Inferior parietal cortex (tissue), 1 donor: ENCODE data around the gene TTC39B.
A peak's percentile ranks its signal among the peaks of the same experiment; 100 is the strongest.
"Not testable (repeated sequence)": the region's sequence is repeated elsewhere in the genome, so short reads cannot be mapped to it uniquely, and the experiment has no call there.

Experiments used
- DNase-seq: peaks from one replicate; pipeline ENCODE4 v3.0.0-alpha.2; 2016; ENCODE audit errors: extremely low spot score

Gene TTC39B

DNA sequence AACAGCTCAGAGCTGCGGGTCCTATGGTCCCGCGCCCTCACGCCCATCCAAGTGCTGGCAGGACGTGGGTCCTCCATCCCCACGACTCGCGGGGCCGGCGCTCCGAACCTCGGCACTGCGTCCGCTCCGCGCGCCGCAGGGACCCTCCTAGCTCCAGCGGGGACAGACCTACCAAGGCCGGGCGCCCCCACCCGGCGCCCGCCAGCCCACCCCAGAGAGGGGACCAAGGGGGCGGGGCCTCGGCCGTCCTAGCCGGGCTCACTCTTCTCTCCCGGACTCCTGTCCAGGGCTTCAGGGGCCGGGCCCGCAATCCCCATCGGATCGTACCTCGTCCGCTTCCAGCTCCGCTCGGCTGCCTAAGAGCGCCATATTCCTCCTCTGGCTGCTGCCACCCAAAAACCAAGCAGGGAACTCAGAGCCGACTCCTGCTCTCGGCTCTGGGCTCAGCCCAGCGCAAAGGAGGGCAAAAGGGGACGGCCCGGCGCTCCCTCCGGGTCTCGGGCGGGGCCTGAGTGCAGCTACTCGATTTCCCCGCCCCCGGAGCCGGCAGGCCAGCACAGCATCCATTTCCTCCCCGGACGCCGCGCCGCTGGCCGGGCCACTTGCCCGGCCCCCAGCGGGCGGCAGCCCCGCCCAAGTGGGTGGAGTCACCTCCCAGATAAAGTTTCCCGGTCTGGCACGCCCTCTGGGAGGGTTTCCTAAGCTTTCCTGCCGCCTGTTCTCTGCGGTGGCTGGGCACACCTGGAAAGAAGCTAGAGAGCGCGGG lies at the start of gene TTC39B:
Gene TTC39B (minus strand): TSS at position 460 of the 766 bp plus-strand sequence. CDS start 91 bp downstream, at position 369.
- DNase-seq, result peak; percentile 78

DNA sequence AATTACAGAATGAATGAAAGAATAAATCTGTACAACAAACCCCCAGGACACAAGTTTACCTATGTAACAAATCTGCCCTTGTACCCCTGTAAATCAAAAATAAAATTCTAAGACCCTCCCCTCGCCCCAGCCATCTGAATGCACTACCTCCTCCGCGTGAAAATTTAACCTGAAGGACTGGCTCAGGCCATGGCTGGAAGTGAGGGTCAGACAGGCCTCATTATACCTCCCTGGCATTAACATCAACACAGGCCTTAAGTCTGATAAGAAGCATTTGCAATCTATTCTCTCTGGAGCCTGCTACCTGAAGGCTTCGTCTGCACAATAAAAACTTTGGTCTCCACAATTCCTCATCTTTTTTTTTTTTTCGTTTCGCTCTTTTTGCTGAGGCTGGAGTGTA lies 48.7 kb upstream of the TTC39B start:
- no peak for DNase-seq

- DNase-seq, result no peak
These were observed 47.7 kb upstream of the TTC39B start for GRCh38 chr9:15354713-15355112.

DNA sequence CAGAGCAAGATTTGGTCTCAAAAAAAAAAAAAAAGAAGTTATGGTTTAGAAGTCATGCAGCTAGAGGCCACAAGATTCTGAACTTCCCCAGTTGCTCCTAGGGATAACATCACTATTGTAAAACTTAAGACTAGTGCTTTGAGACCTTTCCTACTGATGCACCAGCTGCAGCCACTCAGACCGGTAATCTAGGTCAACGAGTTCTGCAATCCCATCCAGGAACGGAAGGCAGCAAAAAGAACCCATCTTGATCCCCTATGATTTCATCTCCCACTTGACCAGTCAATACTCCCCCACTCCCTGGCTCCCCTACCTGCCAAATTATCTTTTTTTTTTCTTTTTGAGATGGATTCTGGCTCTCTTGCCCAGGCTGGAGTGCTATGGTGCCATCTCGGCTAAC lies 46.9 kb upstream of the TTC39B start:
- no peak for DNase-seq

DNA sequence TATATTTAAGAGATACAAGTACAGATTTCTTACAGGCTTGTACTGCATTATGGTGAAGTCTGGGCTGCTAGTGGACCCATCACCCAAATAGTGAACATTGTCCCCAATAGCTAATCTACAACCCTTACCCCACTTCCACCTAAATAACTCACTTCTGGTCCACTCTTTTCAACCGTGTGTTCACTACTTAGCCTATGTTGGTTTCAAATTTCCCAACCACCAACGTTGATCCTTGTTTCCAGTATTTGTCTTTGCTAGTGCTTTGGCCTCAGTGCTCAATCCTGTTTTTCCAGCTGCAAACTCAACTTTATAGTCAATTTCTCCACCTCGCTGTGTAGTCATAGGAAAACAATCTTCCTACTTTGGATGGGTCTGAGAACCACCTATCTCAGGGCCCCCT lies 45.3 kb upstream of the TTC39B start:
- no peak for DNase-seq

DNA sequence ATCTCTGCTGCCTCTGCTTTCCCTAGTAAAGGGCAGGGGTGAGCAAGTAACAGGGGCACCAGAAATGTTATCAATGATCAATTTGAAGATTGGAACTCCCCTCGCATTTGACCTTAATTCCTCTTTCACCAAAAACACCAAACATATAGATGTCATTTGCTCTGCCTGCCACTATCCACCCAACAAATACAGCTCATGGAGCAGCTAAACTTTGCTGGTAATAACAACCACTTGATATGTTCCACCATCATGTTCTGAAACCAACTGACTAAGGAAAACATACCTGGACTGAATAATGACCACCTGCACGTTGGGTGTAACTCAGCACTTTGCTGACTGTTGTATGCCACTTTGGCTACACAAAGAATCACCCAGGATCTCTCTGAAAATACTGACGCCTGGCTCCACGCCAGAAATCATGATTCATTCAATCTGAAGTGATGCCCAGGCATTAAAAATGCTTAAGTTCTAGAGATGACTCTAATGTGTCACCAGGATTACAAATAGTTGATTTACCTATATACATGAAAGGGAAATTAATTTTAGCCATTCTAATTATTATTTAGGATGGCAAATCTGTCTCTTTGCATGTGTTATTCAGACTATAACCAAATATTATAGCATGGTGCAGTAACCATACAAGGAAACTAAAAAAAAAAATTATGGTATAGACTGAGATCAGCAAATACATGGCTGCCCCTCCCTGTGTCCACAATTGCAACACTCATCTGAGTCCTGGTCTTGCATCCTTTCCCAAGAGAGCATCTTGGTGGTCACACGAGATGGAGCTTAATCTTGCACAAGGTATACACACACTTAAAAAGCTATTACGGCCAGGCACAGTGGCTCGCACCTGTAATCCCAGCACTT lies 43.1 kb upstream of the TTC39B start:
- DNase-seq, result no peak

GRCh38 chr9:15346837-15347236 lies 39.8 kb upstream of the TTC39B start:
- no peak for DNase-seq

DNA sequence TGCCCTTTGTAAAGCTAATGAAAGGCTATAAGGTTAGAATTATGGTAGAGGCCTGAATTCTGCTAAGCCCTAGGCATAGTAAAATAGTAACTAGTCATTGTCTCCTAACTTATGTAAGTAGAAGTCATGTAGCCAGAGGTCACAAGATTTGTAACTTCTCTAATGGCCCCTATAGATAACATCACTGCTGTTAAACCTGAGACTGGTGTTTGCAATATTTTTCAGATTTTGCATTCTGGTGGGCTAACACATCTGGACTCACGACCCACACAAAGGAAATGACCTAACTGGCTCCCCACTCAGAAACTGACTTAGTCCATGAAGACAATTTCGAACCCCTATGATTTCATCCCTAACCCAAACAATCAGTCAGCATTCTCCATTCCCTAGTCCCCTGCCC lies 37.2 kb upstream of the TTC39B start:
- DNase-seq, result no peak

DNA sequence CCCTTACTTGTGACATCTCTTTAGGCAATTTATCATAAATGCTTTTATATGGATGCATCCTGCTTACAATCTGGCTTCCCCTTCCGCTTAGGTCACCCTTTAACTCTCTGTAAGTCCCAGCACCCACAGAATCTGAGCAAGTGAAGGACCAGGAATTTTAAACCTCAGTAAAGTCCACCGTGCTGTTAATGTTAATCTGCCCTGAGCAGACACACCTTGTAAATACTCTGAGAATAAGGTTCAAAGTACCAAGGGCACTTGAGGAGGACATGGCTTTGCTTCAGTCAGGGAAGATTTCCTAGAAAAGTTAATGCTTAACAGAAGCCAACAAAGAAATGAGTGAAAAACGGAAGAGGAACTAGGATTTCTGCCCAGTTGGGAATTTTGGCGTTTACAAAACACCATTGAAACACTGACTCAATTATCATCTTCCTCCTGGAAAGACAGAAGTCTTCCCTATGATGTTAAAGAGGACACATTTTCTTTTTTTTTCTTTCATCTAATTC lies 26.4 kb upstream of the TTC39B start:
- DNase-seq, result no peak

DNA sequence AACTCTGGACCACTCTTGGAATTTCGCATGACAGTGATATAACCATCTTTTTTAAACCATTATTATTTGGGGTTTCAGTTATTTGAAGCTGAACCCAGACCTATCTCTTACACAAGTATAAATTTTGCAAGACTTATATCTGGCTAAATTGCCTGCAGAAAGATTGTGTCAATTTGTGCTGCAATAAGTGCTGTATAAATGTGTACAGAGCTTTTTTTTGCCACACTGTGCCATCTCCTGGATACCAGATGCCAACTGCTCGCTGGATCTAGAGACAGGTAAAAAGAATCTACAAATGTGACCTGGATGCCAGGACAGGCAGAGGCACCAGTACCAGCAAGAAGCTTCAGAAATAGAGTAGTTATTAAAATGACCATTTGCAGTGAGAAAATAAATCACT lies 25.9 kb upstream of the TTC39B start:
- DNase-seq, result no peak

GRCh38 chr9:15329539-15330109 lies 22.6 kb upstream of the TTC39B start:
- DNase-seq, result no peak

DNA sequence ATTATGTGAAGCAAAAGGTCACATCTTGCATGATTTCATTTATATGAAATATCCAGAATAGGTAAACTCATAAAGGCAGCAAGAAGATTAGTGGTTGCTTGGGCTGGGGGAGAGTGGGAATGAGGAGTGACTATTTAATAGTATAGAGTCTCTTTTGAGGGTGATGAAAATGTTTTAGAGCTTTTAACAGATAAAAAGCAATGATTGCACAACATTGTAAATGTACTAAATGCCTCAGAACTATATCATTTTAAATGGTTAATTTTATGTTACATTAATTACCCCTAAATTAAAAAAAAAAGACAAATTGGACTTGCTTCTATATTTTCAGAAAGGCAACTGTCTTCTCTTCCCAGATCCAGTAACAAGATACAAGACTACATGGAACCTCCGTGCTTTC lies 21.9 kb upstream of the TTC39B start:
- no peak for DNase-seq

DNA sequence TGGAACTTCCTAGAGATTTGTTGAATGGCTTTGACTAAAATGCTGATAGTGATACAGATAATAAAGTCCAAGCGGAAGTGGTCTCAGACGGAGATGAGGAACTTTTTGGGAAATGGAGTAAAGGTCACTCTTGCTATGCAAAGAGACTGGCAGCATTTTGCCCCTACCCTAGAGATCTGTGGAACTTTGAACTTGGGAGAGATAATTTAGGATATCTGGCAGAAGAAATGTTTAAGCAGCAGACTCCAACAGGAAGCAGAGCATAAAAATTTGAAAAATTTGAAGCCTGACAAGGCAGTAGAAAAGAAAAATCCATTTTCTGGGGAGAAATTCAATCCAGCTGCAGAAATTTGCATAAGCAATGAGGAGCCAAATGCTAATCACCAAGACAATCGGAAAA lies 15.7 kb upstream of the TTC39B start:
- DNase-seq, result not testable (repeated sequence)

DNA sequence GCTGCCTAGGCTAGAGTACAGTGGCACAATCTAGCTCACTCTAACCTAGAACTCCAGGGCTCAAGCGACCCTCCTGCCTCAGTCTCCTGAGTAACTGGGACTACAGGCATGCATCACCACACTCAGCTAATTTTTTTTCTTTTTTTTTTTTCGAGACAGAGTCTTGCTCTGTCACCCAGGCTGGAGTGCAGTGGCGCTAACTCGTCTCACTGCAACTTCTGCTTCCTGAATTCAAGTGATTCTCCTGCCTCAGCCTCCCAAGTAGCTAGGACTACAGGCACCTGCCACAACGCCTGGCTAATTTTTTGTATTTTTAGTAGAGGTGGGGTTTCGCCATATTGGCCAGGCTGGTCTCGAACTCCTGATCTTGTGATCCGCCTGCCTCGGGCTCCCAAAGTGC lies 12.6 kb upstream of the TTC39B start:
- DNase-seq, result not testable (repeated sequence)

DNA sequence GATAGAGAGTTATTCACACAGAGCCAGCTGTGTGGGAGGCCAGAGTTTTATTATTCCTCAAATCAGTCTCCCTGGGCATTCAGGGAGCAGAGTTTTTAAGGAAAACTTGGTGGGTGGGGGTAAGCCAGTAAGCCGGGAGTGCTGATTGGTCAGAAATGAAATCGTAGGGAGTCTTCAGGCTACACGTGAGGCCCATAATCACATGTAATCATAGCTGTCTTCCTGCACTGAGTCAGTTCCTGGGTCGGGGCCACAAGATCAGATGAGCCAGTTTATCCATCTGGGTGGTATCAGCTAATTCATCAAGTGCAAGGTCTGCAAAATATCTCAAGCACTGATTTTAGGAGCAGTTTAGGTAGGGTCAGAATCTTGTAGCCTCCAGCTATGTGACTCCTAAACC lies 10.8 kb upstream of the TTC39B start:
- DNase-seq, result no peak

DNA sequence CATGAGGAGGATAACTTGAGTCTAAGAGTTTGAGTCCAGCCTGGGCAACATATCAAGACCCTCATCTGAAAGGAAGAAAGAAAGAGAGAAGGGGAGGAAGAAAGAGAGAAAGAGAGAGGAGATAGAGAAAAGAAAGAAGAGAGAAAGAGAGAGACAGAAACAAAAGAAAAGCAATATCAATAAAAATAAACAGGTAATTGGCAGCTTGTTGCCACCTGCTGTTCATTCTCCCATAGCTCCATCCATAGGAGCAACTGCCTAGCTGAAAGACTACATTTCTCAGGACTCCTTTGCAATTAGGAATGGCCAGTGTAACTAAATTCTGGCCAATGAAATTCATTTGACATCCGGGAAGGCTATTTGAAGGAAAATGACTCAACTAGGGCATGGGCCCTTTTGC lies 4.6 kb upstream of the TTC39B start:
- no peak for DNase-seq

DNA sequence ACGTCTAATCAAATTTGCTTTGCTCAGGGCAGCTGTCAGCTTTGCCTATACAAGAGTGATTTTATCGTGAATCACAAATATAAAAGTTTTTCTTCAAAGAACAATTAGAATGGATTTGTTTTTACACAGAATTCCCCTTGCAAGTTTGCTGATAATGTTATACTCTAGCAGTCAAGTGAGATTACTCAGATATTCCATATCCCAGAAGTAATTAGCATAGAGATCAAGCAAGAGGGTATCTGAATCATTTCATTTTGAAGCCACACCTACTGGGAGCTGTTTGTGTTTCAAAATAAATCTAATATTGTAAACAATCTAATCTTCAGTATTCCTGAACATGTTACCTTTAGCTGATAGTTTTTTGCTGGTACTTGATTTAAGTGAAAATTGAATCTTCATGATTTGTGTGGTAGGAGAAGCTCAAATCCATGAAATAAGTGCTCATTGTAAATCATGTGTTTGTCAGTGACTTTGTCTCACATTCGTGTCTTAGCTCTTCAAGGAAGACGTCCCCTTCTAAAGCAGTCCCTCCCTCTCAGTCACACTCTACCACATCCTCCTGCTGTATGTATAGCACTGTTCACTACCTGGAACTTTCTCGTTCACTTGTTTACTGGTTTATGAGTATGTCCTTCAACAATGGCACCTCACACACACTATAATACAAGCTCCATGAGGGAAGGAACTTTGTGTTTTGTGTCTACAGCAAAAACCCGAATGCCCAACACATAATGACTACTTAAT lies 3.3 kb upstream of the TTC39B start:
- no peak for DNase-seq

- DNase-seq, result no peak
These were observed 1.5 kb upstream of the TTC39B start for GRCh38 chr9:15308511-15308910.

DNA sequence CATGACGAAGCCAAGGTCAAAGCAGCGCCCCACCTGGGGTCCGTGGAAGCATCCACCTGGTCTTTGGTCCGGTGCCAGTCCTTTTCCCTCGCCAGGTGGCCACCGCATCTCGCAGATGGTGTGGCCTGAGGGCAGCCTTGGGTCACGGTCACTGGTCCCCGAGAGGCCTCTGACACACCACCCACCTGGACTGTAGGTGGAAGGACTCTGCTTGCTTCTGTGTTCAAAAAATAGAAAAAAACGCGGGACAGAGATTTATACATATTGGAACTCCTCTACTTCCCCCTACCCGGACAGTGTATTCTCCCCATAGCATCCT lies 466 bp upstream of the TTC39B start:
- DNase-seq, result no peak

DNA sequence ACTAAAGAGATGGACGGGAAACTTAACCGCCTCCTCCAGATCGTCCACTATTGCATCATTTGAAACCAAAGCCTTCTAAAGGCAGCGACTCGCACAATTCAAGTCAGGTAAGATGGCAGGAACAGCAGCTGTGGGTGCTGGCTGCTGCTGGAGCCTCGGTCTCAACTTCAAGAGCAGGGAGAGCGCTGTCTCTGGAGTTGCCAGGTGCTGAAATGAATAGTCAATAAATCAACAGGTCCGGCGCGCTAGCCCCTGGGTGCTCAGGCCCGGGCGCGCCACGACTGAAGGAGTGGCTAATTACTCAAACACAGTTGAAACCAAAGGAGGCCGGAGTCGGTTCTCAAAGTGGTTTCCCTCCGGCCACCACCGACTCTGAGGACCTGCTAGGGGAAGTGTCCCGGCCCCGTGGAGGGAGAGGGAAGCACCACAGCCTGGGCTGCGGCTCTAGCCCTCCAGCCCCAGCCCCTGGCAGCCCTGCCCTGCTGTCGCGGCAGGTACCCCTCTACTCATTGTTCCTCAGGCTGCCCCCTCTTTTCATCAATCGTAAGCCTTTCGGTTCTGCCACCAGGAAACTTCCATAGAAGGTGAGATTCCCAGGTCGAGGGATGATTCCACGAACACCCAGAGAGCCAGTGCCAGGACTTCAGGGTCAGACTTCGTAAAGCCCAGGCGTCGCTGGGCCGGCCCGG lies 804 bp downstream of the TTC39B start:
- DNase-seq, result peak; percentile 12

- no peak for DNase-seq
These were observed 1.5 kb downstream of the TTC39B start for GRCh38 chr9:15305470-15305869.
